ENCODE results near the gene TBCA. TPM values are rescaled to one million over a fixed set of nuclear protein-coding genes. Genes with fewer than 3 reads are reported as not detected.

TBCA gene
- total RNA-seq, 1 donor from 2014 or later = 286 TPM

DNA sequence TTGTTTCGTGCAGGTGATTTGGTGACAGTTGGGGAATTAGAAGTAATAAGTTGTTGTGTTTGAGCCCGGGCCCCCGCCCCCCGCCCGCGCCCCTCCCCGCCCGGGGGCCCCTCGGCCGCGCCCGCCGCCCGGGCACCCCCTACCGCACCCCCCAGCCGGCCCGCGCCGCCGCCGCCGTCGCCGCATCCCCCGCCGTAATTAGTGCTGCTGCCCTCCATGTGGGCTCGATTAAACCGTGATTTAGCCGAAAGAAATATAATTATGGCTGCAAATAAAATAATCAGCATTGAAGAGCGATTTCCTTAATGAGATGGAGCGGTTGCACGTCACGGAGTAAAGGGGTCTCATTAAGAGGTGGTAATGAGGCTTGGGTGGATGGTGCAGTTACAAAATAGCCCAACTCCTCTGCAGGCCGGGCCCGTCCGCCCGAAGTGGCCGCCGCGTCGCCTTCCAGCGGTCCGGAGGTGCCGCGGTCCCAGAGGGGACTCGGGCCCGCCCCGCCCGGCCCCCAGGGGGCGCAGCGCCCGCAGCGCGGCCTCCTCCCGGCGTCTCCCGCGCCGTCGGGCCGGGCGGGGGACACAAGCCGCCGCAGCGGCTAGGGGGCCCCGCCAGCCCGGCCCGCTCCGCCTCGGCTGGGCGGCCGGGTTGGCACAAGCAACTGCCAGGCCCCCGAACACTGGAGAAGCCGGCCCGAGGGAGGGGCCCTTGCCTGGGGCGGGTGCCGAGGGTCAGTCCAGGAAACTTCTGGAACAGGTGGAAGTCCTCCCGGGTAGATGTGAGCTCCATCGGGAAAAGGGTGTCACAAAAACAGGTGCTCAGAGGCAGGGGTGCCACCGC is 130.8 kb downstream of the TBCA start:
- peaks cover 99% of the 10 kb centered on the region for H3K27me3 Mint-ChIP-seq (ENCODE audit: low read depth)
- TF ChIP-seq, protein P1, sequence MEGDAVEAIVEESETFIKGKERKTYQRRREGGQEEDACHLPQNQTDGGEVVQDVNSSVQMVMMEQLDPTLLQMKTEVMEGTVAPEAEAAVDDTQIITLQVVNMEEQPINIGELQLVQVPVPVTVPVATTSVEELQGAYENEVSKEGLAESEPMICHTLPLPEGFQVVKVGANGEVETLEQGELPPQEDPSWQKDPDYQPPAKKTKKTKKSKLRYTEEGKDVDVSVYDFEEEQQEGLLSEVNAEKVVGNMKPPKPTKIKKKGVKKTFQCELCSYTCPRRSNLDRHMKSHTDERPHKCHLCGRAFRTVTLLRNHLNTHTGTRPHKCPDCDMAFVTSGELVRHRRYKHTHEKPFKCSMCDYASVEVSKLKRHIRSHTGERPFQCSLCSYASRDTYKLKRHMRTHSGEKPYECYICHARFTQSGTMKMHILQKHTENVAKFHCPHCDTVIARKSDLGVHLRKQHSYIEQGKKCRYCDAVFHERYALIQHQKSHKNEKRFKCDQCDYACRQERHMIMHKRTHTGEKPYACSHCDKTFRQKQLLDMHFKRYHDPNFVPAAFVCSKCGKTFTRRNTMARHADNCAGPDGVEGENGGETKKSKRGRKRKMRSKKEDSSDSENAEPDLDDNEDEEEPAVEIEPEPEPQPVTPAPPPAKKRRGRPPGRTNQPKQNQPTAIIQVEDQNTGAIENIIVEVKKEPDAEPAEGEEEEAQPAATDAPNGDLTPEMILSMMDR (conservative IDR thresholded peaks at IDR 0.05) = peak; percentile 71
- no peaks in the 10 kb centered on the region for H3K36me3 Mint-ChIP-seq (ENCODE audit: low read depth)
- no peak for DNase-seq (ENCODE audit: low read depth, low spot score)
- H3K27ac Mint-ChIP-seq (ENCODE audit: unreplicated experiment) = no peak overlapping the region
- H3K4me3 Mint-ChIP-seq = peak overlapping the region; percentile 21
- H3K4me1 Mint-ChIP-seq = peaks cover 27% of the 10 kb centered on the region
- H3K9me3 Mint-ChIP-seq = no peaks in the 10 kb centered on the region

DNA sequence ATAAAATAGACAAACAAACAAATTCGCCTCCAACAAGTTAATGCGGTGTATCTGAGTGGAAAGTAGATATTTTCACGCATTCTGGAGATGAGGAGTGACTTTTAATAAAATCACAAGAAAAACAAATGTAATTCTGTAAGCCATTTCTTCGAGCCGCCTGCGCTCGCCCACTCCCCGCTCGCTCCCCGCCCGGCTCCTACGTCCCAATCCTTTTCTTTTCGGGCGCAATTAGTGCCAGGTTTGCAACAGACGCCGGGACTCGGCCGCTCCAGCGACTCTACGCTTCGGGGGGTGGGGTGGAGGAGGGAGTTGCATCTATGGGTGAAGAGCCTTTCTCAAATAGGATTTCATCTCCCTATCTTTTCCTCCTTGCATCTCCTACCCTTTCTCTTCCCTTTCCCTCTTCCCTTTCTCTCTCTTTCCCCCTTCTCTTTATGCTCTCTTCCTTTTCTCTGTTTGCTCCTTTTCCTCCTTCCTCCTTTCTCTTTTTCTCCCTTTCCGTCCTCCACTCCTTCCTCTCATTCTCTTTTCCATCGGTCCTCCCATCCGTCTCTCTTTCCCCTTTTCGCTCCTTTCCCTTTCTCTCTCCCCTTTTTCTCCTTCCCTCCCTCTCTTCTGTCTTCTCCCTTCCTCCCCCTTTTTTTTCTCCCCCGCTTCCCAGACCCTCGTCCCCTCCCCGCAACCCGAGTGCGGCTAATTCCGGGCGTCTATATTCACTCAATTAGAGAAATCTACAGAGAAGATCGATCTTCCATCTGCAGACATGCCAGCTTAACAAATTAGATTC is 131.6 kb downstream of the TBCA start:
- H3K4me3 Mint-ChIP-seq = peak overlapping the region; percentile 48
- H3K9me3 Mint-ChIP-seq = no peaks in the 10 kb centered on the region
- peaks cover 32% of the 10 kb centered on the region for H3K4me1 Mint-ChIP-seq
- peaks cover 99% of the 10 kb centered on the region for H3K27me3 Mint-ChIP-seq (ENCODE audit: low read depth)
- TF ChIP-seq, protein P1 (conservative IDR thresholded peaks at IDR 0.05) = no peak
- H3K27ac Mint-ChIP-seq (ENCODE audit: unreplicated experiment) = no peak overlapping the region
- no peaks in the 10 kb centered on the region for H3K36me3 Mint-ChIP-seq (ENCODE audit: low read depth)
- no peak for DNase-seq (ENCODE audit: low read depth, low spot score)

DNA sequence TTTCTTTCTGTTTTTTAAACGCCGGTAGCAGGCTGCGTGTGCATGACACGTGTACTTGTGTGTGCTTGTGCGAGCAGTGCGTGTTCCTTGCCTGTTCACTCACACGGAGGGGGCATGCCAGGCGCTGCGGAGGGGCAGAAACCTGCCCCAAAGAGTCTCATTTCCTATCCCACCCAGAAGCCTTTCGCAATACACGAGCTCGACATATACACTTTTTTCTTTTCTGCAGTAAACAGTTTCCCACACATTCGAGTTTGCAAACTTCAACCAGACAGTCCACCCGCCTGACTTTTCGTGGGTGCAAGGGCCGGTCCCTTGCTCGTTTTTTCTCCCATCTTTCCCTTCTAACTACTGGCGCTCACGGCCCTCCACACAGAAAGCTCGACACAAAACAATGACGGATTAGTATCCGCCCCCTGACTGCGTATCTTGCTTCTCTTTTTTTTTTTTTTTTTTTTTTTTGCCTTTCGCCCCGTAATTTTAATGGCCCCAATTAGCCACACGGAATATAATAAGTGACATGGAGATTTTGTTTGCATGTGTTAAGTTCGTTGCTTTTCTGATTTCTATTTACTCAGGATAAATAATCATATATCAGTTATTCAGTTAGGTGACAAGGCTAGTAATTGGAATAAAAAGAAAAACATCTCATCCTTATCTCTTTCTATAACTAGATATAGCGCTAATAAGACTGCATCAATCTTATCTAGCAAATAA is 132.3 kb downstream of the TBCA start:
- H3K36me3 Mint-ChIP-seq (ENCODE audit: low read depth) = no peaks in the 10 kb centered on the region
- TF ChIP-seq, protein P1 (conservative IDR thresholded peaks at IDR 0.05) = no peak

DNA sequence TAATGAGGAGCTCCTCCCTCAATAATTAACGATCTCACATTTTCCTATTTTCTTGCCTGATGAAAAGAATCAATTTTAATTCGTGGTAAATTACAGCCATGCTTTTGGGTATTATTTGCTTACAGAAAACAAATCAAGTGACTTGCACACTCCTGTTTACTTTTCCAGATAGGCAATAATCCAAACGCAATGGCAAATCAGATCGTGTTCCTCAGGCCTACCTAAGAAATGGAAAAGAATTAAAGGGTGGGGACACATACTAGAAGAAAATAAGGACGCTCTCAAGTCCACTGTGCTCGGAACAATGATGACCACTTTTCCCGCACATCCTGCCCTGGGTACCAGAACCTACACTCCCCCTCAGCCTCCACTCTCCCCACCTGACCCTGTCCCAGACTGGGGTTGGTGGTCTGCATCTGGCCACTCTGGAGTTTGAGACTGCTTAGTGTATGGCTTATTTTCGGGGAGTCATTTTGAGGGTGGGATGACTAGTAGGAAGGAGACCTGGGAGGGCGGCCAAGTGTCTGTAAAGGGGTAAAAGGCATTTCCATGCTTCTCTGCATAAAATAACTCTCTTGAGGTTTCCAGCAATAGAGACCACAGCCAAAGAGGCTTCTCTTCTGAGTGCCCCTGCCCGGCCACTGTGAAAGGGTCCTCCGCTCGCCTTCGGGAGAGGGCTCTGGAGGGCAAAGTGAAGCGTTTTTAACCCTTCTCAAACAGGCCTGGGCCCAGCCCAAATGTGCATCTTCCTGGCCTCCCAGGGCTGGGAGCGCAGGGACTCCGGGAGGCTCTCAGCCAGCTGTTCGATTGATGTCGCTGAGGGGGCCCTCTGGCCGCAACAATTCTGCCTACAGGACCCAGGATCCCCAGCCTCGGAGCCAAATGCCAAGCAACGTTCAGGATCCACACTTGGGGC is 133.1 kb downstream of the TBCA start:
- no peak for DNase-seq (ENCODE audit: low read depth, low spot score)
- TF ChIP-seq, protein P1 (conservative IDR thresholded peaks at IDR 0.05) = no peak
- H3K9me3 Mint-ChIP-seq = no peaks in the 10 kb centered on the region
- no peaks in the 10 kb centered on the region for H3K36me3 Mint-ChIP-seq (ENCODE audit: low read depth)
- peak overlapping the region; percentile 25 for H3K4me3 Mint-ChIP-seq
- H3K27ac Mint-ChIP-seq (ENCODE audit: unreplicated experiment) = no peak overlapping the region
- peaks cover 35% of the 10 kb centered on the region for H3K4me1 Mint-ChIP-seq
- peaks cover 99% of the 10 kb centered on the region for H3K27me3 Mint-ChIP-seq (ENCODE audit: low read depth)

More for the DNA sequence above, 132.3 kb downstream of the TBCA start:
- no peak overlapping the region for H3K27ac Mint-ChIP-seq (ENCODE audit: unreplicated experiment)
- peak overlapping the region; percentile 25 for H3K4me3 Mint-ChIP-seq
- H3K27me3 Mint-ChIP-seq (ENCODE audit: low read depth) = peaks cover 99% of the 10 kb centered on the region
- no peaks in the 10 kb centered on the region for H3K9me3 Mint-ChIP-seq
- peaks cover 35% of the 10 kb centered on the region for H3K4me1 Mint-ChIP-seq
- DNase-seq (ENCODE audit: low read depth, low spot score) = no peak

Data from neural crest cell (in vitro differentiated cells).